Psoas muscle (tissue), 8 donors: ENCODE measurements around the gene GTF3C1. TPM values are rescaled to one million over a fixed set of nuclear protein-coding genes. Genes with fewer than 3 reads are reported as not detected.
"Not testable (repeated sequence)": the region's sequence is repeated elsewhere in the genome, so short reads cannot be mapped to it uniquely, and the experiment has no call there.

Experiments
- ATAC-seq, 4 donors: fragments of 200-7000 bp; cut with Tn5 transposase; one replicate each; pipeline ENCODE4 v1.9.1; 2020; ENCODE audit warnings: moderate library complexity in 3 of 4, mild to moderate bottlenecking in 2 of 4
- DNase-seq, 2 donors: peaks; one replicate each; pipeline ENCODE4 v3.0.0-alpha.2; 2020
- H3K27ac ChIP-seq: fragments of 200-600 bp; one replicate; pipeline ENCODE4 v1.8.0; 2022
- H3K27me3 ChIP-seq, 3 donors: fragments of 200-600 bp in 1 of 3; one replicate each; pipeline versions ENCODE4 v1.6.1 to v1.8.0; 2013 to 2022; ENCODE audit warnings: low read length in 2 of 3, mild to moderate bottlenecking in 2 of 3, moderate library complexity in 1 of 3; ENCODE audit not compliant: insufficient read depth in 3 of 3
- H3K36me3 ChIP-seq, 2 donors: fragments of 200-600 bp in 1 of 2; one replicate each; pipeline versions ENCODE4 v1.6.1 to v1.8.0; 2013 to 2022; ENCODE audit warnings: low read depth in 1 of 2, mild to moderate bottlenecking in 1 of 2, moderate library complexity in 1 of 2; ENCODE audit not compliant: insufficient read depth in 1 of 2
- H3K4me1 ChIP-seq: fragments of 200-600 bp; one replicate; pipeline ENCODE4 v1.8.0; 2022
- H3K4me3 ChIP-seq: fragments of 200-600 bp; one replicate; pipeline ENCODE4 v1.8.0; 2022; ENCODE audit warnings: mild to moderate bottlenecking
- H3K9me3 ChIP-seq: fragments of 200-600 bp; one replicate; pipeline ENCODE4 v1.8.0; 2022
- CTCF ChIP-seq: fragments of 200-600 bp; IDR thresholded peaks from one replicate; pipeline ENCODE4 v1.8.0; 2022; ENCODE audit warnings: antibody characterized with exemption
- WGBS, 3 donors: extraction: QIAGEN DNeasy Blood & Tissue Kit; methylation state at CpG; one replicate each; pipeline versions ENCODE4 v1.1.6 to v1.1.7; 2013; 5-methylcytosine and 5-hydroxymethylcytosine counted together
- intact Hi-C, 2 donors: fragments of 100-400 bp; cut with DNase I; formaldehyde crosslinking; loops; one replicate each; pipeline versions ENCODE4 v1.11.0 to v1.14.2; 2022
- polyA plus RNA-seq, 3 donors: library from polyadenylated mRNA; stranded (reverse); fragments of 200-250 nt; gene quantifications; one replicate each; pipeline ENCODE4 v1.2.3, GENCODE V29; 2013
- total RNA-seq, 4 donors: library from RNA; stranded (reverse); fragmentation: NEBNext Ultra II Directional in 2 of 4; extraction: Animal tissue kit (Norgen Biotek cat#: 25700) in 2 of 4; gene quantifications; one replicate each; pipeline versions ENCODE4 v1.2.1 to v1.2.4, GENCODE V29; 2021 to 2023
- donor health status: healthy with polysubstance abuse.
- donor health status: DM: no; HTN: no; CAD: no; lungs with moderate emphysema.
- donor health status: Bipolar disorder and iron deficiency.
- donor health status: healthy.
- donor health status: DM: yes; HTN: yes; CAD: no.
- donor health status: DM: no; HTN: no; CAD: no.
- donor health status: DM: no; HTN: no; CAD: no.
- donor health status: DM: yes; HTN: yes; CAD: no.

The GTF3C1 gene
- total and polyA plus RNA-seq, 7 donors, result 35.2 to 95.5 (median 50.6) TPM

- ATAC-seq, result no peak
- intact Hi-C loops, result no loop called here
- peaks cover 0 to 4% (median 2%) of the 10 kb centered on the region in 3 donors for H3K27me3 ChIP-seq
- H3K27ac ChIP-seq, result no peak overlapping the region
- no peak for TF ChIP-seq CTCF
- no peaks in the 10 kb centered on the region for H3K4me1 ChIP-seq
- no peaks in the 10 kb centered on the region for H3K9me3 ChIP-seq
- WGBS, 3 donors, result 84 to 89% (median 84%) methylated on average over 16 of the region's 16 CpGs
- H3K36me3 ChIP-seq, result no peaks in the 10 kb centered on the region
- H3K4me3 ChIP-seq, result no peak overlapping the region
- no peak for DNase-seq
These were observed 115.3 kb downstream of the GTF3C1 start for GRCh38 chr16:27434141-27435051.

DNA sequence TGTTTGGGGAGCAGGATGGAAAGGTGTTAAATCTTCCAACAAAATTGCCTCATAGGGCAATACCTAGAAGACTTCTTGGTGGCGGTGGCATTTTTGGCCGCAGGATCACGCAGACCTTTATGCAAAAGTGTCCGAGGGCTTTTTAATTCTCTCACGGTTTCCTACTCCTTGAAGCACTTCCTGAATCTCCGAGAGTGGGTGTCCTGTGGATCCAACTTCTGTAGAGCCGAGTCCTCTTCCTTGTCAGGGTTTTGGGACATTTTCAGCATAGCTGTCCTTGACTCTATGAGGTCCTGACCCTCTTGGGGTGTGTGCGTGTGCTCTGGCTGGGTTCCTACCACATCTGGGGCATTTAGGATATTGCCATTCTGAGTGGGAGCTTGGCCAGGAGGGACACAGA, 116.1 kb downstream of the GTF3C1 start:
- no peak for TF ChIP-seq CTCF
- intact Hi-C loops, result no loop called here
- ATAC-seq (no peak), DNase-seq (no peak)
- H3K4me3 ChIP-seq, result no peak overlapping the region
- no peaks in the 10 kb centered on the region for H3K36me3 ChIP-seq
- H3K9me3 ChIP-seq, result no peaks in the 10 kb centered on the region
- H3K27ac ChIP-seq, result no peak overlapping the region
- no peaks in the 10 kb centered on the region for H3K4me1 ChIP-seq
- peaks cover 0 to 4% (median 2%) of the 10 kb centered on the region in 3 donors for H3K27me3 ChIP-seq
- 69 to 70% (median 70%) methylated on average over 8 of the region's 8 CpGs for WGBS, 3 donors

DNA sequence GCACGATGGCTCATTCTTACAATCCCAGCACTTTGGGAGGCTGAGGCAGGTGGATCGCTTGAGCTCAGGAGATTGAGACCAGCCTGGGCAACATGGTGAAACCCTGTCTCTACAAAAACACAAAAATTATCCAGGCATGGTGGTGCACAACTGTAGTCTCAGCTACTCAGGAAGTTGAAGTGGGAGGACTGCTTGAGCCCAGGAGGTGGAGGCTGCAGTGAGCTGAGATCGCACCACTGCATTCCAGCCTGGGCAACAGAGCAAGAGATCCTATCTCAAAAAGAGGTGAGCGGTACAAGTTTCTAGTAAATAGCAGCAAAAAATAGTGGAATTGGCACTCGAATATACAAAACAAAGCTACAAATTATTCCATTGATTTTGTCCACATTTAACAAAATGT, 116.5 kb downstream of the GTF3C1 start:
- ATAC-seq, H3K9me3 ChIP-seq, H3K4me1 ChIP-seq, H3K4me3 ChIP-seq, H3K27me3 ChIP-seq, intact Hi-C loops, H3K27ac ChIP-seq, H3K36me3 ChIP-seq, DNase-seq: not testable (repeated sequence)
- 88 to 93% (median 89%) methylated on average over 5 of the region's 5 CpGs for WGBS, 3 donors

DNA sequence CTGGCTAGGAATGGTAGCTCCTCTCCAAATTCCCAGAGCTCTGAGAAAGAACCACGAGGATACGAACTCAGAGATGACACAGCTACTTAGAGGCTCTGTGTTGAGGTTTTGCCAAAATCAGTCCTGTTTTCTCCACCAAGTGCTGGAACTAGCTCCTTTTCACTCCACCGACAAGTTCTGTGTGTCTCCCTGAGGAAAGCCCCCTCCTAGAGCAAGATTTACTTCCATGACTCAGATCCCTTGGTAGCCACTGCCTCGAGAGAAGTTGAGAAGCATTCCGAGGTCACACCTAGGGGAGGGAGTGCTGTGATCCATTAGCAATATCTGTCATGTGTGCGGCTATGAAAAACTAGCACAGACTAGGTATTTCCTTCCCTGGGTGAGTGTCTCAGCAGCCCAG, 117.2 kb downstream of the GTF3C1 start:
- Histone ChIP-seq H3K27me3 (peaks cover 0 to 4% (median 2%) of the 10 kb centered on the region in 3 donors), H3K4me3 (no peak overlapping the region), H3K27ac (no peak overlapping the region), H3K36me3 (no peaks in the 10 kb centered on the region), H3K4me1 (no peaks in the 10 kb centered on the region), H3K9me3 (no peaks in the 10 kb centered on the region)
- intact Hi-C loops, result no loop called here
- no peak for TF ChIP-seq CTCF
- DNase-seq, result no peak
- ATAC-seq, result no peak
- 29 to 47% (median 33%) methylated on average over 6 of the region's 6 CpGs for WGBS, 3 donors

DNA sequence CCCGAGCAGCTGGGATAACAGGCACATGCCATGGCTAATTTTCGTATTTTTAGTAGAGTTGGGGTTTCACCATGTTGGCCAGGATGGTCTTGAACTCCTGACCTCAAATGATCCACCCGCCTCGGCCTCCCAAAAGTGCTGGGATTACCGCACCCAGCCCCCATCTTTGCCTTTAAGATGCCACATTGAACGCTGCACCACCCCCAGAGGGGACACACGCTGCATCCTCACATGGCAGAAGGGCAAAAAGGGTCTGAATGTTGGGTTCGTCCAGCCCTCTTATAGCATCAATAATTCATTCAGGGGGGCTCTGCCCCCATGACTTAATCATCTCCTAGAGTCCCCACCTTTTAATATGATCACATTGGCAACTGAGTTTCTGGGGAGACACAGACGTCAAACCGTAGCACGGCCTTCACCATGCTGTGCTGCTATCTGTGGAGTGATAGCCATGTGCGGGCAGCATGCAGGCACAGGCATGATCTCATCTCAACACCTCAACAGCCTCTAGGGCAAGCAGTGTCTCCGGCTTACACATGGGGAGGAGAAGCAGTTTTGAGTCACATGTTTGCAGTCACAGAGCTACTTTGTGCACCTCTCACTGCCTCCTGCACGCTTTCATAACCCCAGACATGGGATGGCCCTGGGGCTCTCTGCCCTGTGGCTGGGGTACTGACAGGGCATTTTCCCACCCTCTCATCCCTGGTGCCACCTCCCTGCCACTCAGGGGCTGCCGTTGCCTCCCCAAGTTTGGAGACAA, 117.8 kb downstream of the GTF3C1 start:
- H3K9me3 ChIP-seq, result no peaks in the 10 kb centered on the region
- intact Hi-C loops, result no loop called here
- no peak overlapping the region for H3K27ac ChIP-seq
- H3K4me3 ChIP-seq, result no peak overlapping the region
- H3K36me3 ChIP-seq, result no peaks in the 10 kb centered on the region
- H3K4me1 ChIP-seq, result no peaks in the 10 kb centered on the region
- H3K27me3 ChIP-seq, result peaks cover 0 to 4% (median 2%) of the 10 kb centered on the region in 3 donors
- no peak for TF ChIP-seq CTCF
- no peak for DNase-seq
- no peak for ATAC-seq
- 67 to 73% (median 70%) methylated on average over 15 of the region's 15 CpGs for WGBS, 3 donors
